Effector memory CD8-positive, alpha-beta T cell (primary cell): ENCODE data around the gene SUV39H2.
"Not testable (repeated sequence)": the region's sequence is repeated elsewhere in the genome, so short reads cannot be mapped to it uniquely, and the experiment has no call there.

Experiments
- ATAC-seq: fragments of 150-1000 bp; cut with Tn5 transposase; replicated peaks from 2 replicates; pipeline ENCODE4 v1.10.0; 2021; ENCODE audit warnings: mild to moderate bottlenecking, moderate library complexity
- DNase-seq, 3 experiments: peaks; one replicate each; pipeline ENCODE4 v3.0.0; 2021
- H3K27ac Mint-ChIP-seq, 2 donors: one replicate each; pipeline ENCODE4 v1.8.0; 2022; ENCODE audit warnings: mild to moderate bottlenecking in 2 of 2, mixed read lengths in 2 of 2, moderate library complexity in 2 of 2
- H3K27me3 Mint-ChIP-seq, 2 donors: one replicate each; pipeline ENCODE4 v1.8.0; 2022; ENCODE audit warnings: mixed read lengths in 2 of 2
- H3K36me3 Mint-ChIP-seq: one replicate; pipeline ENCODE4 v1.8.0; 2022; ENCODE audit warnings: mild to moderate bottlenecking, moderate library complexity, mixed read lengths; ENCODE audit not compliant: insufficient read depth
- H3K4me1 Mint-ChIP-seq, 2 donors: one replicate each; pipeline ENCODE4 v1.8.0; 2022; ENCODE audit warnings: low read depth in 2 of 2, mixed read lengths in 2 of 2
- H3K4me3 Mint-ChIP-seq, 2 donors: one replicate each; pipeline ENCODE4 v1.8.0; 2022; ENCODE audit warnings: mild to moderate bottlenecking in 2 of 2, mixed read lengths in 2 of 2, moderate library complexity in 2 of 2
- H3K9me3 Mint-ChIP-seq, 2 donors: one replicate each; pipeline ENCODE4 v1.8.0; 2022; ENCODE audit warnings: mixed read lengths in 2 of 2

The SUV39H2 gene

GRCh38 chr10:14889318-14889717 is 10.7 kb downstream of the SUV39H2 start:
- Mint-ChIP-seq H3K9me3 (no peaks in the 10 kb centered on the region), H3K4me1 (peaks cover 0 to 2% of the 10 kb centered on the region in 2 donors), H3K4me3 (no peak overlapping the region), H3K27me3 (no peaks in the 10 kb centered on the region), H3K27ac (no peak overlapping the region), H3K36me3 (no peaks in the 10 kb centered on the region)
- no peak for DNase-seq
- peak; percentile 37 for ATAC-seq

DNA sequence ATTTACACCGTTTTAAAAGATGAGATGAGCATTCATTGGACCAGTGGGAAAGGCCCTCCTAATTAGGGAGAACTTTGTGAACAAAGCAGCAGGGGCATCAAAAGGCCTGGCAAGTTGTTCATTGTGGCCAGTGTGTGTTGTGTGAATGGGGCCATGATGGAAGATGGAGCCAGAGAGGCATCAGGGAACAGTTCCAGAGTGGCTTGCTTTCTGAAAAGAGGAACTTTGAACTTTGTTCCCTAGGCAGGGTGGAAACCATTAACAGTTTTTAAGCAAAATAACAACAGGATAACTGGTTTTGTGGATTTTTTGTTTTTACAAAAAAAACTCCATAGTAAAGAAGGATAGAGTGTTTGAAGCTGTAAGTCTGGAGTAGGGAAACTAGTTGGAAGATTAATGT is 12.5 kb downstream of the SUV39H2 start:
- H3K36me3 Mint-ChIP-seq, result no peaks in the 10 kb centered on the region
- H3K27me3 Mint-ChIP-seq, result no peaks in the 10 kb centered on the region
- ATAC-seq, result no peak
- H3K4me1 Mint-ChIP-seq, result peaks cover 0 to 2% of the 10 kb centered on the region in 2 donors
- H3K4me3 Mint-ChIP-seq, result no peak overlapping the region
- DNase-seq, result no peak
- H3K9me3 Mint-ChIP-seq, result no peaks in the 10 kb centered on the region
- no peak overlapping the region for H3K27ac Mint-ChIP-seq

- peak; percentile 5 to 42 (median 15) for DNase-seq
Measured at GRCh38 chr10:14904316-14904732, 25.7 kb downstream of the SUV39H2 start.

GRCh38 chr10:14904864-14905263 is 26.2 kb downstream of the SUV39H2 start:
- H3K9me3 Mint-ChIP-seq, result no peaks in the 10 kb centered on the region
- DNase-seq, result no peak
- peak overlapping the region in 1 of 2 donors; percentile 11 for H3K27ac Mint-ChIP-seq

More at GRCh38 chr10:14904316-14904732, 25.7 kb downstream of the SUV39H2 start:
- no peak overlapping the region for H3K4me3 Mint-ChIP-seq
- no peaks in the 10 kb centered on the region for H3K27me3 Mint-ChIP-seq
- peaks cover 0 to 4% of the 10 kb centered on the region in 2 donors for H3K4me1 Mint-ChIP-seq
- ATAC-seq, result peak; percentile 83
- H3K9me3 Mint-ChIP-seq, result no peaks in the 10 kb centered on the region
- peaks cover 20% of the 10 kb centered on the region for H3K36me3 Mint-ChIP-seq
- no peak overlapping the region for H3K27ac Mint-ChIP-seq

GRCh38 chr10:14905890-14906289 is 27.2 kb downstream of the SUV39H2 start:
- Mint-ChIP-seq H3K36me3 (peaks cover 32% of the 10 kb centered on the region), H3K9me3 (no peaks in the 10 kb centered on the region), H3K4me1 (peaks cover 3 to 4% of the 10 kb centered on the region in 2 donors), H3K27ac (peak overlapping the region in 1 of 2 donors; percentile 11), H3K4me3 (no peak overlapping the region), H3K27me3 (no peaks in the 10 kb centered on the region)
- ATAC-seq (peak; percentile 24), DNase-seq (no peak)

More at GRCh38 chr10:14904864-14905263, 26.2 kb downstream of the SUV39H2 start:
- H3K4me1 Mint-ChIP-seq, result peaks cover 0 to 4% of the 10 kb centered on the region in 2 donors
- peaks cover 24% of the 10 kb centered on the region for H3K36me3 Mint-ChIP-seq
- no peaks in the 10 kb centered on the region for H3K27me3 Mint-ChIP-seq
- no peak overlapping the region for H3K4me3 Mint-ChIP-seq
- no peak for ATAC-seq

DNA sequence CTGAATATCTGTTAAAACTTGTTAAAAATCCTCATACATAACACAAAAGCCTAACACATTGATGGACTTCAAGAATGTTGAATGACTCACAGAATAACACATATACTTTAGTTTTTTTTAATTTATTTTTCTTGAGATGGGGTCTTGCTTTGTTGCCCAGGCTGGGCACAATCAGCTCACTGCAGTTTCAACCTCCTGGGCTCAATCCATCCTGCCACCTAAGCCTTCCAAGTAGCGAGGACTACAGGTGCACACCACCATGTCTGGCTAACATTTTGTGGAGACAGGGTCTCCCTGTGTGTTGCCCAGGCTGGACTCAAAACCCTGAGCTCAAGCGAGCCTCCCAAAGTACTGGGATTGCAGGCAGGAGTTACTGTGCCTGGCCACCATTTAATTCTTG is 28.1 kb downstream of the SUV39H2 start:
- H3K36me3 Mint-ChIP-seq, result peaks cover 34% of the 10 kb centered on the region
- H3K27me3 Mint-ChIP-seq, result no peaks in the 10 kb centered on the region
- no peak for DNase-seq
- ATAC-seq, result no peak
- H3K27ac Mint-ChIP-seq, result no peak overlapping the region
- peaks cover 4 to 6% of the 10 kb centered on the region in 2 donors for H3K4me1 Mint-ChIP-seq
- no peaks in the 10 kb centered on the region for H3K9me3 Mint-ChIP-seq
- no peak overlapping the region for H3K4me3 Mint-ChIP-seq

GRCh38 chr10:14907591-14907990 is 28.9 kb downstream of the SUV39H2 start:
- H3K36me3 Mint-ChIP-seq, result peaks cover 38% of the 10 kb centered on the region
- not testable (repeated sequence) for H3K4me1 Mint-ChIP-seq, H3K9me3 Mint-ChIP-seq, H3K4me3 Mint-ChIP-seq, DNase-seq, ATAC-seq, H3K27ac Mint-ChIP-seq, H3K27me3 Mint-ChIP-seq

GRCh38 chr10:14909101-14909500 is 30.4 kb downstream of the SUV39H2 start:
- no peaks in the 10 kb centered on the region for H3K27me3 Mint-ChIP-seq
- H3K36me3 Mint-ChIP-seq, result peaks cover 50% of the 10 kb centered on the region
- no peak for ATAC-seq
- DNase-seq, result no peak
- H3K4me3 Mint-ChIP-seq, result no peak overlapping the region
- H3K9me3 Mint-ChIP-seq, result no peaks in the 10 kb centered on the region
- peaks cover 4 to 6% of the 10 kb centered on the region in 2 donors for H3K4me1 Mint-ChIP-seq
- H3K27ac Mint-ChIP-seq, result no peak overlapping the region

DNA sequence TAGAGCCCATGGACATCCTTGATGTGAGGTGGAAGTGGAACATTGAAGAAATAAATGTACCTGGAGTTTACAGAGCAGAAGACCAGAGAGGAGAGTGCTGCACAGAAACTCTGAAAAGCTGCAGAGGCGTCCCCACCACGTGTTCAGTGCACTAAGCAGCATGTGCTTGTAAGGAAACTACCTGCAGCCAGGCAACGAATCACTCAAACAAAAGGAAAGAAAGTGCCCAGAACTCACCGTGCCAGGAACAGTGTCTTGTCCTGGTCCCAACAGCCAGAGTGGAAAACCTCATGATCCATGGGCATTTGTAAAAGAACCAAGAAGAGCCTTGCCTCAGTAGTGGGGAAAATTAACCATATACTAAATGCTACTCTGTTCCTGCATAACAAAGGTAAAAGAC is 32.3 kb downstream of the SUV39H2 start:
- no peak overlapping the region for H3K27ac Mint-ChIP-seq

GRCh38 chr10:14911801-14912200 is 33.1 kb downstream of the SUV39H2 start:
- DNase-seq (no peak), ATAC-seq (no peak)
- peaks cover 57% of the 10 kb centered on the region for H3K36me3 Mint-ChIP-seq
- H3K9me3 Mint-ChIP-seq, result no peaks in the 10 kb centered on the region
- no peaks in the 10 kb centered on the region for H3K27me3 Mint-ChIP-seq
- H3K4me1 Mint-ChIP-seq, result peaks cover 10 to 12% of the 10 kb centered on the region in 2 donors
- no peak overlapping the region for H3K4me3 Mint-ChIP-seq
- no peak overlapping the region for H3K27ac Mint-ChIP-seq

More for the DNA sequence above, 32.3 kb downstream of the SUV39H2 start:
- peaks cover 9 to 12% of the 10 kb centered on the region in 2 donors for H3K4me1 Mint-ChIP-seq
- no peak overlapping the region for H3K4me3 Mint-ChIP-seq
- no peaks in the 10 kb centered on the region for H3K27me3 Mint-ChIP-seq
- H3K9me3 Mint-ChIP-seq, result no peaks in the 10 kb centered on the region
- no peak for ATAC-seq
- no peak for DNase-seq
- H3K36me3 Mint-ChIP-seq, result peaks cover 56% of the 10 kb centered on the region

- DNase-seq (no peak), ATAC-seq (no peak)
- Mint-ChIP-seq H3K4me1 (peaks cover 4 to 12% of the 10 kb centered on the region in 2 donors), H3K36me3 (peaks cover 62% of the 10 kb centered on the region), H3K9me3 (no peaks in the 10 kb centered on the region), H3K27ac (no peak overlapping the region), H3K4me3 (no peak overlapping the region), H3K27me3 (no peaks in the 10 kb centered on the region)
Measured at GRCh38 chr10:14916600-14916999, 37.9 kb downstream of the SUV39H2 start.

GRCh38 chr10:14917827-14918226 is 39.2 kb downstream of the SUV39H2 start:
- DNase-seq, result no peak
- Mint-ChIP-seq H3K4me1 (peaks cover 6 to 12% of the 10 kb centered on the region in 2 donors), H3K27me3 (no peaks in the 10 kb centered on the region), H3K36me3 (peaks cover 68% of the 10 kb centered on the region), H3K4me3 (no peak overlapping the region), H3K27ac (no peak overlapping the region), H3K9me3 (no peaks in the 10 kb centered on the region)
- no peak for ATAC-seq

- H3K36me3 Mint-ChIP-seq, result peaks cover 65% of the 10 kb centered on the region
- ATAC-seq, result no peak
- no peak overlapping the region for H3K27ac Mint-ChIP-seq
- H3K4me3 Mint-ChIP-seq, result no peak overlapping the region
- no peak for DNase-seq
- no peaks in the 10 kb centered on the region for H3K9me3 Mint-ChIP-seq
- peaks cover 6 to 15% of the 10 kb centered on the region in 2 donors for H3K4me1 Mint-ChIP-seq
- H3K27me3 Mint-ChIP-seq, result no peaks in the 10 kb centered on the region
Measured at GRCh38 chr10:14918964-14919363, 40.3 kb downstream of the SUV39H2 start.

- no peak for DNase-seq
- Mint-ChIP-seq H3K9me3 (no peaks in the 10 kb centered on the region), H3K27ac (peak overlapping the region in 1 of 2 donors; percentile 59), H3K4me3 (no peak overlapping the region), H3K4me1 (peaks cover 2 to 4% of the 10 kb centered on the region in 2 donors), H3K27me3 (no peaks in the 10 kb centered on the region), H3K36me3 (peaks cover 83% of the 10 kb centered on the region)
- ATAC-seq, result no peak
Measured at GRCh38 chr10:14924013-14924412, 45.3 kb downstream of the SUV39H2 start.
